Progenitor cell of endocrine pancreas (in vitro differentiated cells): ENCODE results near the gene CNTNAP2. TPM values are rescaled to one million over a fixed set of nuclear protein-coding genes. Genes with fewer than 3 reads are reported as not detected.

Experiments
- DNase-seq: peaks from one replicate; pipeline ENCODE4 v3.0.0; 2021; ENCODE audit warnings: low spot score; ENCODE audit not compliant: unreplicated experiment
- H3K27ac Mint-ChIP-seq: 2 replicates; pipeline ENCODE4 v1.8.0; 2021; ENCODE audit warnings: mild to moderate bottlenecking, moderate library complexity, mixed read lengths
- H3K27me3 Mint-ChIP-seq: 2 replicates; pipeline ENCODE4 v1.8.0; 2021; ENCODE audit warnings: mixed read lengths
- H3K36me3 Mint-ChIP-seq: 2 replicates; pipeline ENCODE4 v1.8.0; 2022; ENCODE audit warnings: mixed read lengths; ENCODE audit not compliant: insufficient read depth
- H3K4me1 Mint-ChIP-seq: 2 replicates; pipeline ENCODE4 v1.8.0; 2021; ENCODE audit warnings: low read depth, mixed read lengths
- H3K4me3 Mint-ChIP-seq: 2 replicates; pipeline ENCODE4 v1.8.0; 2021; ENCODE audit warnings: low read depth, mild to moderate bottlenecking, moderate library complexity, mixed read lengths
- H3K9me3 Mint-ChIP-seq: 2 replicates; pipeline ENCODE4 v1.8.0; 2021; ENCODE audit warnings: low read depth, mixed read lengths
- total RNA-seq: library from RNA; stranded (reverse); gene quantifications from 2 replicates; pipeline ENCODE4 v1.2.1, GENCODE V29; 2021
- TF ChIP-seq, protein P1 (sequence below): fragments of 200-600 bp; sonication (generic); IDR thresholded peaks from one replicate; pipeline ENCODE4 v1.5.0; 2021; ENCODE audit warnings: antibody characterized with exemption, mild to moderate bottlenecking; ENCODE audit not compliant: unreplicated experiment

The CNTNAP2 gene
- total RNA-seq, 1 donor from 2014 or later: 6.5 TPM

DNA sequence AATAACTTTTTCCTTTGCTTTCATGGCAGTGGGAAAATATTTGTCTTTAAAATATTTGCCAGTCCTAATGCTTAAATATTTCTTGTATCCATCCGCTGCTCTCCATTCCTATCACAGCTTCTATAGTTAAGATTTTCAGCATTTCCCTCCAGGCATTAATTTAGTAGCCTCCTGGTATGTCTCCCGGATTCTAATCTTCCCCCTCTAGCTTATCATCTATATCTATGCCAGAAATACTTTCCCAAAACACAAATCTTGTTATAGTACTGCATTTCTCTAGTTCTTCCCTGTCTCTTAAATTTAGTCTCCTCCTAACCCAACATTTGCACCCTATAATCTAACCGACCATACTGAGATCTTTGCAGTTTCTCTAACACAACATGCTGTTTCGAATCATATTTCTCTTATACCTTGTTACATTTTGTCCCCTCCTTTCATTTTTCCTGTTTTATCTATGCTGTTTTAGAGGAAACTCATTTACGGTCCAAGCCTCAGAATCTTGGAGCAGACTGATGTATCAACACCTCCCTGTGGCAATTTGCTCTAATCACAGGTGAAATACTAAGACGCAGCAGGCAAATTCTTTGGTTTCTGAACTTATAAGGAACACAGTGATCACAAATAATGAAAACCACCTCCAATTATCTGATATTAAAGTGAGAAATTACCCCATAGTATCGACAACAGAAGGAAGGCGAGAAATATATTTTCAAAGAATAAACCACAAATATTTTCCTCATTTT is 10.3 kb downstream of the CNTNAP2 start:
- Mint-ChIP-seq H3K27me3 (peaks cover 2% of the 10 kb centered on the region), H3K36me3 (no peaks in the 10 kb centered on the region), H3K27ac (no peak overlapping the region), H3K9me3 (no peaks in the 10 kb centered on the region), H3K4me3 (no peak overlapping the region), H3K4me1 (no peaks in the 10 kb centered on the region)
- DNase-seq: no peak
- TF ChIP-seq, protein P1, sequence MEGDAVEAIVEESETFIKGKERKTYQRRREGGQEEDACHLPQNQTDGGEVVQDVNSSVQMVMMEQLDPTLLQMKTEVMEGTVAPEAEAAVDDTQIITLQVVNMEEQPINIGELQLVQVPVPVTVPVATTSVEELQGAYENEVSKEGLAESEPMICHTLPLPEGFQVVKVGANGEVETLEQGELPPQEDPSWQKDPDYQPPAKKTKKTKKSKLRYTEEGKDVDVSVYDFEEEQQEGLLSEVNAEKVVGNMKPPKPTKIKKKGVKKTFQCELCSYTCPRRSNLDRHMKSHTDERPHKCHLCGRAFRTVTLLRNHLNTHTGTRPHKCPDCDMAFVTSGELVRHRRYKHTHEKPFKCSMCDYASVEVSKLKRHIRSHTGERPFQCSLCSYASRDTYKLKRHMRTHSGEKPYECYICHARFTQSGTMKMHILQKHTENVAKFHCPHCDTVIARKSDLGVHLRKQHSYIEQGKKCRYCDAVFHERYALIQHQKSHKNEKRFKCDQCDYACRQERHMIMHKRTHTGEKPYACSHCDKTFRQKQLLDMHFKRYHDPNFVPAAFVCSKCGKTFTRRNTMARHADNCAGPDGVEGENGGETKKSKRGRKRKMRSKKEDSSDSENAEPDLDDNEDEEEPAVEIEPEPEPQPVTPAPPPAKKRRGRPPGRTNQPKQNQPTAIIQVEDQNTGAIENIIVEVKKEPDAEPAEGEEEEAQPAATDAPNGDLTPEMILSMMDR: no peak

DNA sequence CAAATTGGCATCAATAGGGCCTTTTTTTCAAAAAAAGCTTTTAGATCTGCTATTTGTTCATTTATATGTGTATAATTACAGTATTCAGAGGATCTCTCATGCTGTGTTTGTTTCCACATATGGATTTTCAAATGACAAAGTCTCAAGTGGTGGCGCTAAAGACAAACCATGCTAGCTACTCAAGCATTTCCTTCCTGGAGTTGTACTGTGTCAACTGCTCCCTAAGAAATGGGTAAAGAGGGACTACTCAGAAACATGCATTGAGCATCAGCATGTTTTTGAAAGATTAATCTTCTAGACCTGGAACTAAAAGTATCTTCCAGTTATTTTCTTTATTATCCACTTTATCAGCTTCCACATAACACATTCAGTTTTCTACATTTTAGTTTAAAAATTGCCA is 12.7 kb downstream of the CNTNAP2 start:
- TF ChIP-seq, protein P1: no peak
- H3K4me3 Mint-ChIP-seq: no peak overlapping the region
- H3K4me1 Mint-ChIP-seq: no peaks in the 10 kb centered on the region
- H3K27ac Mint-ChIP-seq: no peak overlapping the region
- no peak for DNase-seq
- H3K9me3 Mint-ChIP-seq: no peaks in the 10 kb centered on the region
- no peaks in the 10 kb centered on the region for H3K36me3 Mint-ChIP-seq
- H3K27me3 Mint-ChIP-seq: no peaks in the 10 kb centered on the region

DNA sequence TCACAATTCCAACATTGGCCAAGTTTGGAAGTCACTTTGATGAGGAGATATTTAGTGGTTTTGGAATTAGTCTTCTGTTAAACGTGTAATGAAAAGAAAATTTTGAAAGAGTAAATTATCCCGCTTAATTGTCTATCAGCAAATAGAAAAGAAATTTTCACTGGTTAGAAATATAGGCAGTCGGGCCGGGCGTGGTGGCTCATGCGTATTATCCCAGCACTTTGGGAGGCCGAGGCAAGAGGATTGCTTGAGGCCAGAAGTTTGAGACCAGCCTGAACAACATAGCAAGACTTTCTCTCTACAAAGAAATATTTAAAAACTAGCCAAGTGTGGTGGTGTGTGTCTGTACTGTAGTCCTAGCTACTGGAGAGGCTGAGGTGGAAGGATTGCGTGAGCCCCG is 13.4 kb downstream of the CNTNAP2 start:
- no peaks in the 10 kb centered on the region for H3K27me3 Mint-ChIP-seq
- no peaks in the 10 kb centered on the region for H3K36me3 Mint-ChIP-seq
- no peak overlapping the region for H3K27ac Mint-ChIP-seq
- no peaks in the 10 kb centered on the region for H3K4me1 Mint-ChIP-seq
- H3K4me3 Mint-ChIP-seq: no peak overlapping the region
- H3K9me3 Mint-ChIP-seq: no peaks in the 10 kb centered on the region
- no peak for DNase-seq
- TF ChIP-seq, protein P1: no peak

DNA sequence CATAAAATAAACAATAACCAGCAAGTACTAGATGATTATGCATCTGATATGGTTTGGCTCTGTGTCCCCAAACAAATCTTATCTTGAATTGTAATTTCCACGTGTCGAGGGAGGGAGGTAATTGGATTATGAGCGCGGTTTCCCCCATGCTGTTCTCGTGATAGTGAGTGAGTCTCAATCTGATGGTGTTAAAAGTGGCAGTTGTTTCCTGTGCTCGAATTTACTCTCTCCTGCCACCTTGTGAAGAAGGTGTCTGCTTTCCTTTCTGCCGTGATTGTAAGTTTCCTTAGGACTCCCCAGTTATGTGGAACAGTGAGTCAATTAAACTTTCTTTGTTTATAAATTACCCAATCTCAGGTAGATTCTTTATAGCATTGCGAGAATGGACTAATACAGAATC is 15.1 kb downstream of the CNTNAP2 start:
- Mint-ChIP-seq H3K4me1 (no peaks in the 10 kb centered on the region), H3K4me3 (no peak overlapping the region), H3K27me3 (no peaks in the 10 kb centered on the region), H3K36me3 (no peaks in the 10 kb centered on the region), H3K27ac (no peak overlapping the region), H3K9me3 (no peaks in the 10 kb centered on the region)
- no peak for DNase-seq
- TF ChIP-seq, protein P1: no peak

DNA sequence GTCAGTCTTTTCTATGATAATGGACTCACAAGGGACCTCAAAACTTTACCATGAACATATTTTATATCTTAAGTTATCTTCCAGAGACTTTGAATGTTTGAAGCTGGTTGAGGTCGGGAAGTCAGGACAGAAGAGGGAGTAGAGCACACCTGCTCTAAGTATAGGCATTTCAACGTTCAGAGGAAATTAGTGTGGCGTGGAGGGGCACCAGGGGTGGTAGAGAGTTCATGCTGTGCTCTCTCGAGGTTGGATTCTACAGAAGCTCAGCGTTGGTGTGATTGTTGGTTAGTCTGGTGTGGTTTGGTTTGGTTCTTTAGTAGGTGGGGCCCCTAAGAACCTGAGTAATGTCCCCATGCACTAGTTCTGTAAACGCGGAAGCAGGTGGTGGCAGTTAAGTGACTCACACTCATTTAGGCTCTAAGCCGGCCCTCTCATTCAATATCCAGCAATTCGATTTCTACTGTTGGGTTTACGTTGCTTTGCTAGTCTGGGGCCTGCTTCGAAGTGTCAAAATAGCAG is 19.8 kb downstream of the CNTNAP2 start:
- H3K27me3 Mint-ChIP-seq: no peaks in the 10 kb centered on the region
- no peak overlapping the region for H3K4me3 Mint-ChIP-seq
- H3K27ac Mint-ChIP-seq: no peak overlapping the region
- H3K36me3 Mint-ChIP-seq: no peaks in the 10 kb centered on the region
- H3K9me3 Mint-ChIP-seq: no peaks in the 10 kb centered on the region
- no peak for DNase-seq
- TF ChIP-seq, protein P1: no peak
- H3K4me1 Mint-ChIP-seq: no peaks in the 10 kb centered on the region
